Body of pancreas (tissue), 4 donors: ENCODE data around the gene ANKS1B. TPM values are rescaled to one million over a fixed set of nuclear protein-coding genes. Genes with fewer than 3 reads are reported as not detected.

Experiments
- ATAC-seq: fragments of 150-250 bp; one replicate; pipeline ENCODE4 v1.9.1; 2016
- DNase-seq, 4 donors: peaks; one replicate each; pipeline ENCODE4 v3.0.0-alpha.2; 2019
- H3K27ac ChIP-seq, 4 donors: fragments of 200-600 bp; sonication (generic); 1 replicate in 3 of 4; 2 replicates in 1 of 4; pipeline versions ENCODE4 v1.5.1 to v1.6.1; 2016 to 2019; ENCODE audit warnings: mild to moderate bottlenecking in 1 of 4, mixed read lengths in 1 of 4, moderate library complexity in 1 of 4
- H3K27me3 ChIP-seq, 2 donors: fragments of 200-600 bp; sonication (generic); one replicate each; pipeline ENCODE4 v1.6.0; 2016; ENCODE audit warnings: mild to moderate bottlenecking in 1 of 2
- H3K36me3 ChIP-seq, 2 donors: fragments of 200-600 bp; sonication (generic); replicated peaks in 1 of 2; 2 replicates each; pipeline ENCODE4 v1.5.1; 2016; ENCODE audit warnings: low read depth in 2 of 2; ENCODE audit not compliant: insufficient read depth in 1 of 2
- H3K4me1 ChIP-seq: fragments of 200-600 bp; sonication (generic); one replicate; pipeline ENCODE4 v1.6.0; 2016
- H3K4me3 ChIP-seq, 2 donors: fragments of 200-600 bp; sonication (generic); 1 replicate in 1 of 2; 2 replicates in 1 of 2; pipeline ENCODE4 v1.5.1; 2016 to 2019
- H3K9me3 ChIP-seq, 3 donors: fragments of 200-600 bp; sonication (generic); 1 replicate in 2 of 3; 2 replicates in 1 of 3; pipeline ENCODE4 v1.5.1; 2016
- POLR2A ChIP-seq, 3 donors: fragments of 450-650 bp; IDR thresholded peaks; one replicate each; pipeline ENCODE4 v1.6.1; 2016; ENCODE audit warnings: antibody characterized with exemption in 3 of 3, mild to moderate bottlenecking in 2 of 3
- WGBS, 2 donors: methylation state at CpG; one replicate each; pipeline ENCODE4 v1.1.5; 2017; 5-methylcytosine and 5-hydroxymethylcytosine counted together
- intact Hi-C: fragments of 100-400 bp; cut with DNase I; formaldehyde crosslinking; loops from one replicate; pipeline ENCODE4 v1.15.1; 2023
- total RNA-seq, 2 donors: library from RNA; depleted of rRNA; stranded (reverse); fragments of >200 nt; gene quantifications; one replicate each; pipeline ENCODE4 v1.1.0, GENCODE V29; 2016
- TF ChIP-seq, protein P1 (sequence below), 7 experiments: fragments of 450-650 bp in 4 of 7; fragments of 200-600 bp in 3 of 7; sonication (generic) in 3 of 7; IDR thresholded peaks; one replicate each; pipeline ENCODE4 v1.5.1; 2016 to 2019; ENCODE audit warnings: antibody characterized with exemption in 7 of 7

Gene ANKS1B
- total RNA-seq, 2 donors from 2014 or later = 2.1 to 10.2 TPM

- H3K4me3 ChIP-seq = no peak overlapping the region
- TF ChIP-seq, protein P1, sequence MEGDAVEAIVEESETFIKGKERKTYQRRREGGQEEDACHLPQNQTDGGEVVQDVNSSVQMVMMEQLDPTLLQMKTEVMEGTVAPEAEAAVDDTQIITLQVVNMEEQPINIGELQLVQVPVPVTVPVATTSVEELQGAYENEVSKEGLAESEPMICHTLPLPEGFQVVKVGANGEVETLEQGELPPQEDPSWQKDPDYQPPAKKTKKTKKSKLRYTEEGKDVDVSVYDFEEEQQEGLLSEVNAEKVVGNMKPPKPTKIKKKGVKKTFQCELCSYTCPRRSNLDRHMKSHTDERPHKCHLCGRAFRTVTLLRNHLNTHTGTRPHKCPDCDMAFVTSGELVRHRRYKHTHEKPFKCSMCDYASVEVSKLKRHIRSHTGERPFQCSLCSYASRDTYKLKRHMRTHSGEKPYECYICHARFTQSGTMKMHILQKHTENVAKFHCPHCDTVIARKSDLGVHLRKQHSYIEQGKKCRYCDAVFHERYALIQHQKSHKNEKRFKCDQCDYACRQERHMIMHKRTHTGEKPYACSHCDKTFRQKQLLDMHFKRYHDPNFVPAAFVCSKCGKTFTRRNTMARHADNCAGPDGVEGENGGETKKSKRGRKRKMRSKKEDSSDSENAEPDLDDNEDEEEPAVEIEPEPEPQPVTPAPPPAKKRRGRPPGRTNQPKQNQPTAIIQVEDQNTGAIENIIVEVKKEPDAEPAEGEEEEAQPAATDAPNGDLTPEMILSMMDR (IDR thresholded peaks at IDR 0.05) = no peak
- TF ChIP-seq POLR2A (IDR thresholded peaks at IDR 0.05) = no peak
- no peaks in the 10 kb centered on the region for H3K36me3 ChIP-seq
- no peak overlapping the region for H3K27ac ChIP-seq
- H3K4me1 ChIP-seq = no peaks in the 10 kb centered on the region
- DNase-seq (no peak), ATAC-seq (no peak)
- 67 to 73% methylated on average over 2 of the region's 2 CpGs for WGBS, 2 donors
- H3K27me3 ChIP-seq = no peaks in the 10 kb centered on the region
- intact Hi-C loops = no loop called here
- H3K9me3 ChIP-seq = no peaks in the 10 kb centered on the region
Observed at GRCh38 chr12:99476956-99477355, 507.8 kb downstream of the ANKS1B start.

DNA sequence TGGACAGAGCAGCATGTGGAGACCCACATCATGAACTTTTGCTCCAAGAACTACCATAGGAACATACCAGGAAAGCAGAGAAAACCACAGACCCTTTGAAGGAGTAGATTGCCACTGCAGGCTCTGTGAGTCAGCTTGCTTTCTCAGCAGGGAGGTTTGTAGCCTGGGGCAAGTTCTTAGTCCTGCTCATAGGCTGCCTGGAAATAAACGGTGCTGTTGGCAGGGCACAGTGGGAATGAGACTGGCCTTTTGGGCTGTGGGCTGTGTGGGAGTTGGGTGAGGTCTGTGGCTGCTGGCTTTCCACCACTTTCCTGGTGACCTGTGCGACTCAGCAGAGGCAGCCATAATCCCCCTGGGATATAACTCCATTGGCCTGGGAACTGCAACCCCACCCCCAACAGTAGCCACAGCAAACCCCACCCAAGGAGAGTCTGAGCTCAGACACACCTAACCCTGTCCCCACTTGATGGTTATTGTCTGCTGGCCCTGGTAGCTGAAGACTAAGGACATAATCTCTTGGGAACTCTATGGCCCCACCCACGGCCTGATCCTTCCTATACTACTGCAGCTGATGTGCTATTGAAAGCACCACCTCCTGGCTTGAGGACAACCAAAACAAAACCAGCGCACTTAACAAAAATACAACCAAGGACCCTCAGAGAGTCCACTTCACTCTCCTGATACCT lies 529.2 kb downstream of the ANKS1B start:
- TF ChIP-seq, protein P1 (IDR thresholded peaks at IDR 0.05) = no peak
- DNase-seq = no peak
- intact Hi-C loops = no loop called here

GRCh38 chr12:99454539-99455172 lies 530.1 kb downstream of the ANKS1B start:
- WGBS, 2 donors = 58 to 68% methylated on average over 2 of the region's 2 CpGs
- Histone ChIP-seq H3K27ac (no peak overlapping the region), H3K27me3 (no peaks in the 10 kb centered on the region), H3K4me3 (no peak overlapping the region), H3K4me1 (no peaks in the 10 kb centered on the region), H3K9me3 (no peaks in the 10 kb centered on the region), H3K36me3 (no peaks in the 10 kb centered on the region)
- TF ChIP-seq, protein P1 (IDR thresholded peaks at IDR 0.05) = no peak
- no peak for TF ChIP-seq POLR2A (IDR thresholded peaks at IDR 0.05)
- DNase-seq = no peak
- no peak for ATAC-seq
- intact Hi-C loops = no loop called here

More for the DNA sequence above, 529.2 kb downstream of the ANKS1B start:
- no peaks in the 10 kb centered on the region for H3K4me1 ChIP-seq
- ATAC-seq = no peak
- no peak overlapping the region for H3K27ac ChIP-seq
- no peaks in the 10 kb centered on the region for H3K27me3 ChIP-seq
- no peaks in the 10 kb centered on the region for H3K36me3 ChIP-seq
- H3K4me3 ChIP-seq = no peak overlapping the region
- WGBS, 2 donors = 55 to 69% methylated on average over 2 to 4 of the region's 4 CpGs
- H3K9me3 ChIP-seq = no peaks in the 10 kb centered on the region

GRCh38 chr12:99453836-99454538 lies 530.7 kb downstream of the ANKS1B start:
- WGBS, 2 donors = 23 to 25% methylated on average over 2 of the region's 2 CpGs
- TF ChIP-seq POLR2A (IDR thresholded peaks at IDR 0.05) = no peak
- TF ChIP-seq, protein P1 (IDR thresholded peaks at IDR 0.05) = no peak
- H3K27ac ChIP-seq = no peak overlapping the region
- ATAC-seq (no peak), DNase-seq (no peak)
- no peaks in the 10 kb centered on the region for H3K4me1 ChIP-seq
- intact Hi-C loops = no loop called here
- no peaks in the 10 kb centered on the region for H3K27me3 ChIP-seq
- H3K36me3 ChIP-seq = no peaks in the 10 kb centered on the region
- H3K9me3 ChIP-seq = no peaks in the 10 kb centered on the region
- no peak overlapping the region for H3K4me3 ChIP-seq
